NCI-H748 treated with DMSO at 0.1 percent for 48 hours (cell line): ENCODE measurements around the gene PECR.
A peak's percentile ranks its signal among the peaks of the same experiment; 100 is the strongest.

Experiments used
- DNase-seq: peaks from one replicate; lab custom pipeline; 2025; lab: John Stamatoyannopoulos, UW

PECR gene

GRCh38 chr2:216071111-216071851, 10.3 kb downstream of the PECR start:
- no peak for DNase-seq

GRCh38 chr2:216070195-216070594, 11.4 kb downstream of the PECR start:
- DNase-seq: no peak

- DNase-seq: no peak
Observed at GRCh38 chr2:216069028-216069427, 12.6 kb downstream of the PECR start.

GRCh38 chr2:216066230-216066629, 15.4 kb downstream of the PECR start:
- DNase-seq: no peak

GRCh38 chr2:216064665-216065064, 16.9 kb downstream of the PECR start:
- DNase-seq: no peak

GRCh38 chr2:216064014-216064630, 17.5 kb downstream of the PECR start:
- DNase-seq: no peak

- DNase-seq: no peak
Observed at GRCh38 chr2:216059233-216059834, 22.3 kb downstream of the PECR start.

GRCh38 chr2:216057688-216058193, 23.9 kb downstream of the PECR start:
- no peak for DNase-seq

- no peak for DNase-seq
Observed at GRCh38 chr2:216056739-216057138, 24.9 kb downstream of the PECR start.

- no peak for DNase-seq
Observed at GRCh38 chr2:216055680-216056079, 25.9 kb downstream of the PECR start.

GRCh38 chr2:216052420-216052819, 29.2 kb downstream of the PECR start:
- DNase-seq: no peak

- no peak for DNase-seq
Observed at GRCh38 chr2:216051350-216051749, 30.3 kb downstream of the PECR start.

GRCh38 chr2:216049452-216049851, 32.2 kb downstream of the PECR start:
- no peak for DNase-seq

- no peak for DNase-seq
Observed at GRCh38 chr2:216047397-216047796, 34.2 kb downstream of the PECR start.

GRCh38 chr2:216044883-216045486, 36.6 kb downstream of the PECR start:
- DNase-seq: no peak

- no peak for DNase-seq
Observed at GRCh38 chr2:216043949-216044348, 37.7 kb downstream of the PECR start.

- no peak for DNase-seq
Observed at GRCh38 chr2:216041438-216041837, 40.2 kb downstream of the PECR start.

- DNase-seq: no peak
Observed at GRCh38 chr2:216039918-216040317, 41.7 kb downstream of the PECR start.

GRCh38 chr2:216034065-216034464, 47.5 kb downstream of the PECR start:
- peak; percentile 29 for DNase-seq

- no peak for DNase-seq
Observed at GRCh38 chr2:216033403-216033802, 48.2 kb downstream of the PECR start.

GRCh38 chr2:216031960-216032689, 49.5 kb downstream of the PECR start:
- DNase-seq: no peak

GRCh38 chr2:216030216-216030615, 51.4 kb downstream of the PECR start:
- DNase-seq: no peak
